Prostate gland (tissue), 2 donors: ENCODE data around the gene STKLD1.

Experiments
- CTCF ChIP-seq, 4 experiments: fragments of 200-600 bp in 2 of 4; fragments of 450-650 bp in 2 of 4; sonication (generic) in 2 of 4; IDR thresholded peaks; 1 replicate in 3 of 4; 2 replicates in 1 of 4; pipeline ENCODE4 v1.5.1; 2016 to 2019; ENCODE audit warnings: antibody characterized with exemption in 4 of 4, mild to moderate bottlenecking in 2 of 4, moderate library complexity in 2 of 4
- POLR2A ChIP-seq: fragments of 450-650 bp; IDR thresholded peaks from one replicate; pipeline ENCODE4 v1.6.1; 2016; ENCODE audit warnings: antibody characterized with exemption, mild to moderate bottlenecking
- POLR2AphosphoS5 ChIP-seq: sonication (generic); formaldehyde crosslinking; IDR thresholded peaks from one replicate; pipeline ENCODE4 v1.6.1; 2017; ENCODE audit warnings: antibody characterized with exemption

GRCh38 chr9:133424187-133424586 lies 48.0 kb downstream of the STKLD1 start:
- TF ChIP-seq POLR2A (no peak), CTCF (IDR thresholded peaks at IDR 0.05) (no peak), POLR2AphosphoS5 (no peak)
